Stimulated activated CD4-positive, alpha-beta T cell treated with anti-CD3 and anti-CD28 coated beads, Interleukin-2, amount 100 ng/mL, for 24 hours (primary cell): ENCODE measurements around the gene CUL5.
"Not testable (repeated sequence)": the region's sequence is repeated elsewhere in the genome, so short reads cannot be mapped to it uniquely, and the experiment has no call there.

Experiments
- DNase-seq, 2 donors: peaks; one replicate each; pipeline ENCODE4 v3.0.0-alpha.2; 2020

The CUL5 gene

GRCh38 chr11:108025387-108026080 is 16.8 kb downstream of the CUL5 start:
- DNase-seq, result no peak

GRCh38 chr11:108027057-108027456 is 18.4 kb downstream of the CUL5 start:
- DNase-seq, result no peak

GRCh38 chr11:108028822-108029441 is 20.2 kb downstream of the CUL5 start:
- not testable (repeated sequence) for DNase-seq

GRCh38 chr11:108031604-108032003 is 22.9 kb downstream of the CUL5 start:
- DNase-seq, result not testable (repeated sequence)

GRCh38 chr11:108032800-108033199 is 24.1 kb downstream of the CUL5 start:
- DNase-seq, result no peak

- no peak for DNase-seq
These were observed 25.3 kb downstream of the CUL5 start for GRCh38 chr11:108034034-108034433.

- no peak for DNase-seq
These were observed 26.3 kb downstream of the CUL5 start for GRCh38 chr11:108034952-108035351.

GRCh38 chr11:108035690-108036089 is 27.0 kb downstream of the CUL5 start:
- no peak for DNase-seq

GRCh38 chr11:108037211-108037610 is 28.5 kb downstream of the CUL5 start:
- no peak for DNase-seq

- DNase-seq, result no peak
These were observed 28.9 kb downstream of the CUL5 start for GRCh38 chr11:108037636-108038035.

GRCh38 chr11:108048269-108048668 is 39.6 kb downstream of the CUL5 start:
- no peak for DNase-seq

- DNase-seq, result no peak
These were observed 53.6 kb downstream of the CUL5 start for GRCh38 chr11:108062336-108062735.

GRCh38 chr11:108063410-108063809 is 54.7 kb downstream of the CUL5 start:
- DNase-seq, result no peak

- no peak for DNase-seq
These were observed 61.2 kb downstream of the CUL5 start for GRCh38 chr11:108069947-108070346.

- DNase-seq, result no peak
These were observed 76.1 kb downstream of the CUL5 start for GRCh38 chr11:108084811-108085210.

GRCh38 chr11:108085672-108086071 is 77.0 kb downstream of the CUL5 start:
- DNase-seq, result no peak

- DNase-seq, result no peak
These were observed 83.4 kb downstream of the CUL5 start for GRCh38 chr11:108092134-108092533.

- DNase-seq, result no peak
These were observed 84.6 kb downstream of the CUL5 start for GRCh38 chr11:108093128-108093904.

GRCh38 chr11:108097179-108097578 is 88.5 kb downstream of the CUL5 start:
- no peak for DNase-seq

GRCh38 chr11:108101090-108101775 is 92.5 kb downstream of the CUL5 start:
- DNase-seq, result no peak

GRCh38 chr11:108111126-108111525 is 102.4 kb downstream of the CUL5 start:
- DNase-seq, result no peak

GRCh38 chr11:108112057-108112456 is 103.4 kb downstream of the CUL5 start:
- DNase-seq, result no peak

GRCh38 chr11:108115500-108116140 is 106.9 kb downstream of the CUL5 start:
- no peak for DNase-seq
